ENCODE measurements around the gene CLEC18A.
"Not testable (repeated sequence)": the region's sequence is repeated elsewhere in the genome, so short reads cannot be mapped to it uniquely, and the experiment has no call there.

Gene CLEC18A

DNA sequence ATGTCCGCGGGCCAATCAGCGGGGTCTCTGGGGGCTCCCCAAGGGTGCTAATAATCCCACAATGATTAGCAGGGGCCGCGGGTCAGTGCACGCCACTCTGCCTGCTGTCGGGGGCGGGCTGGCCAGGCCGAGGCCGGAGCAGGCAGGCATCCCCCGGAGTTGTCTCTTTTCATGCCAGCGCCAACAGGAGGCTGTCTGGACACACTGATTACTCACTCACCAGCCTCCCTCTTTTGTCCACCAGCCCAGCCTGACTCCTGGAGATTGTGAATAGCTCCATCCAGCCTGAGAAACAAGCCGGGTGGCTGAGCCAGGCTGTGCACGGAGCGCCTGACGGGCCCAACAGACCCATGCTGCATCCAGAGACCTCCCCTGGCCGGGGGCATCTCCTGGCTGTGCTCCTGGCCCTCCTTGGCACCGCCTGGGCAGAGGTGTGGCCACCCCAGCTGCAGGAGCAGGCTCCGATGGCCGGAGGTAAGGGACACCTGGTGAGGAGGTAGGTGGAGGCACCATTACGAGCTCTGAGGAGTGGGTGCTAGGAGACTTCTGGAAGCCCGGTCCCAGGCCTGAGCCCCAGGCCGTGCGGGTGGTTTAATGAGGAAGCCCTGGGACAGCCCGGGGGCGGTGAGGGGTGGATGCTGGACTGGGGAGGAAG lies at the start of gene CLEC18A:
Gene CLEC18A, plus strand, starts transcription at position 318 of the 655 bp plus-strand sequence. Its CDS starts 33 bp downstream, at position 351.
- ATAC-seq: peak; percentile 14
- not testable (repeated sequence) for H3K36me3 Mint-ChIP-seq

DNA sequence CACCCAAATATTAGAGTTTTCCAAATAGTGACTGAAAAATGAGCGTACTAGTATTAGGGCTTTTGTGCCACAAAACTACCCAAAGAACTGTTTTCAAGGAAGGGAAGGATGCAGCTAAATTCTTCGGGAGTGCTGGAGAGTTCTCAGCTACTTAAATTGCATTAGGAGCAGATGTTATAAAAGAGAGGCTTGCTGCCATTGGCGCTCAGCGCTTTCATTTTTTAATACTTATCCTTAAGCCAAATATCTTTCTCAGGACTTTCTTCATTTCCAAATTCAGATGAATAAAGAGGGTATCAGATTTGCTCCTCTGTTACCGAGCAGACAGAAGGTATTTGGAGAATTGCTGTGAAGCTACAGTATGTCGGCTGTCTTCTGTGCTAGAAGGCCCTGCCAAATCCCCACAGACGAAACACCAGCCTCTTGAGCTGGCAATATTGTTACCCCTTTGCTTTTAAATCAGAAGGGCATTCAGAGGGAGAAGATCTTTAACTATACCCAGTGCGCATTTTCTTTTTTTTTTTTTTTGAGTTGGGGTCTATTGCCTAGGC lies 47.2 kb upstream of the CLEC18A start:
- Mint-ChIP-seq H3K36me3 (peaks cover 20% of the 10 kb centered on the region), H3K4me3 (no peak overlapping the region), H3K27ac (no peak overlapping the region), H3K4me1 (no peaks in the 10 kb centered on the region), H3K9me3 (no peaks in the 10 kb centered on the region)
- no peak for ATAC-seq
- DNase-seq (ENCODE audit: low spot score in 2 of 2): no peak

More for the DNA sequence above, at the start of gene CLEC18A:
- H3K27ac Mint-ChIP-seq; H3K4me3 Mint-ChIP-seq; H3K4me1 Mint-ChIP-seq; H3K9me3 Mint-ChIP-seq; DNase-seq (ENCODE audit: low spot score in 2 of 2): not testable (repeated sequence)

DNA sequence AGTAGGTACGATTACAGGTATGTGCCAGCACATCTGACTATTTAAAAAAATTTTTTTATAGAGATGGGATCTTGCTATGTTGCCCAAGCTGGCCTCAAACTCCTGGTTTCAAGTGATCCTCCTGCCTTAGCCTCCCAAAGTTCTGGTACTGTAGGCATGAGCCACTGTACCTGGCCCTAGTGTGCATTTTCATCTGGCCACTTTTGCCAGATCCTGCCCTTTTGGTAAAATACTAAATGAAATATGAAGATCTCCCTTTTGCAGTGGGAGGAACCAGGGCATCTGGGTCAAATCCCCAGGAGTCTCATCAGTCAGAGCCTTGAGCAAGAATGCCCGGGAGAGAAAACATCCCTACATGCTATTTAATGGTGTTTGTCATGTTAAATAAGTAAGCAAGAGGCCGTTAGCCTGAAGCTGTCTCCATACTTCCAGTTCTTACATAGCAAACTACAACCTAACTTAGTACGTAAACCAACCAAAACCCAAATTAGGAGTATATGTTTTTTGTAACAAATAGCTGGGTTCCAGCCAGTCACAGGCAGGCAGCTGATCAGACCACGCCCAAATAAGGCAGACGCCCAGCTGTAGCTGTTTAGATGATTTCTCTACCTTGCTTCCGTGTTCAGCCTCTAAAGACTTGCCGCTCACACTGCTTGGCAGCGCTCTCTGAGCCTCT lies 46.5 kb upstream of the CLEC18A start:
- H3K4me3 Mint-ChIP-seq: no peak overlapping the region
- H3K36me3 Mint-ChIP-seq: peaks cover 27% of the 10 kb centered on the region
- no peaks in the 10 kb centered on the region for H3K4me1 Mint-ChIP-seq
- no peak overlapping the region for H3K27ac Mint-ChIP-seq
- no peak for DNase-seq (ENCODE audit: low spot score in 2 of 2)
- H3K9me3 Mint-ChIP-seq: no peaks in the 10 kb centered on the region
- ATAC-seq: no peak

DNA sequence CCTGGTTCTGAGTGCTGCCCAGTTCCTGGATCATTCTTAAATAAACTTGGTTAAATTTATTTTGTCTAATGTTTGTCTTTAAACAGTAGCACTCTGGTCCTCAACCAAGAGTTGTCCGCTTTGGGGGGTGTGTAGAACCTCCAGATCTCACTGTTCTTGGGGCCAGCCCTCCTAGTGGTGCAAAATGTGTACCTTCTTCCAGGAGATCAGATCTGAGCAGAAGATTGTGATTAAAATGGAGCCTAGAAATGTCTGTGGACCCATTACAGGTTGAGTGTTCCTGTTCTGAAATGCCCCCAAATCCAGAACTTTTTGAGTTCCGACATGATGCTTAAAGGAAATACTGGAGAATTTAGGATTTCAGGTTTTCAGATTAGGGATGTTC lies 46.0 kb upstream of the CLEC18A start:
- Mint-ChIP-seq H3K36me3 (peaks cover 32% of the 10 kb centered on the region), H3K9me3 (no peaks in the 10 kb centered on the region), H3K4me1 (no peaks in the 10 kb centered on the region), H3K4me3 (no peak overlapping the region), H3K27ac (no peak overlapping the region)
- DNase-seq (ENCODE audit: low spot score in 2 of 2): no peak
- ATAC-seq: no peak

- DNase-seq (ENCODE audit: low spot score in 2 of 2) (no peak), ATAC-seq (no peak)
- peaks cover 38% of the 10 kb centered on the region for H3K36me3 Mint-ChIP-seq
- H3K4me1 Mint-ChIP-seq: no peaks in the 10 kb centered on the region
- H3K4me3 Mint-ChIP-seq: no peak overlapping the region
- no peak overlapping the region for H3K27ac Mint-ChIP-seq
- H3K9me3 Mint-ChIP-seq: no peaks in the 10 kb centered on the region
Observed at GRCh38 chr16:69906838-69907401, 44.2 kb upstream of the CLEC18A start.

DNA sequence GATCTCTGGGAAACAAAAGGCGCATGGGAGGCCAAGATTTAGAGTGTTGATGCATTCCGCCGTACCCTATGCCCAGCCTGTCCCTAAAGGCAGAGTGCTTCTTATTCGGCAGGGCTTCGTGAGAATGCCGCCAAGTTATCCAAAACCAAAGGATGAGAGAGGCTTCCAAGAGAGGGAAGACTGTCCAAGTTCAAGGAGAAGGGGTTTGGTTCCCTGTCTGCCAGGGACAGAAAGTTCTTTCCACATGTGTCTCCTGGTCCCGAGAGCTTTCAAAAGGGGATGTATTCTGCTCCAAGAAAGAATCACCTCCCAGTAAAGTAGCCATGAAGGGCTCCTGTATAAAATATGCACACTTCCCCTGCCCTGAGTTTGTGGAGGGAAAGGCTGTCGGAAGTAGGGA lies 42.1 kb upstream of the CLEC18A start:
- Mint-ChIP-seq H3K27ac (no peak overlapping the region), H3K9me3 (no peaks in the 10 kb centered on the region), H3K36me3 (peaks cover 41% of the 10 kb centered on the region), H3K4me1 (no peaks in the 10 kb centered on the region), H3K4me3 (no peak overlapping the region)
- DNase-seq (ENCODE audit: low spot score in 2 of 2) (no peak), ATAC-seq (no peak)

DNA sequence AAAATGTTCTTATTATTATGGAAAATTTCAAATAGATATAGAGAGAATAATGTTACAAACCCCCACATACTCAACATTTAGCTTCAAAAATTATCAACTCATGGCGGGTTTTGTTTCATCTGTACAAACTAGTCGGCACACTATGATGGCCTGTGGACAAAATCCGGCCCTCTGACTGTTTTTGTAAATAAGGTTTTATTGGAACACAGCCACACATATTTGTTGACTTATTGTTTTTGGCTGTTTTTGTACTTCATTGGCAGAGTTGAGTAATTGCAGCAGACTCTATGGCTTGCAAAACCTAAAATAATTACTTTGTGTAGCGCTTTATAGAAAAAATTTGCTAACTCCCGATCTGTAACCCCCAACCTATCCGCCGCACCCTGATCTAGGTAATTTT lies 41.4 kb upstream of the CLEC18A start:
- H3K36me3 Mint-ChIP-seq: peaks cover 46% of the 10 kb centered on the region
- DNase-seq (ENCODE audit: low spot score in 2 of 2) (no peak), ATAC-seq (no peak)
- no peak overlapping the region for H3K4me3 Mint-ChIP-seq
- H3K27ac Mint-ChIP-seq: no peak overlapping the region
- no peaks in the 10 kb centered on the region for H3K9me3 Mint-ChIP-seq
- no peaks in the 10 kb centered on the region for H3K4me1 Mint-ChIP-seq

DNA sequence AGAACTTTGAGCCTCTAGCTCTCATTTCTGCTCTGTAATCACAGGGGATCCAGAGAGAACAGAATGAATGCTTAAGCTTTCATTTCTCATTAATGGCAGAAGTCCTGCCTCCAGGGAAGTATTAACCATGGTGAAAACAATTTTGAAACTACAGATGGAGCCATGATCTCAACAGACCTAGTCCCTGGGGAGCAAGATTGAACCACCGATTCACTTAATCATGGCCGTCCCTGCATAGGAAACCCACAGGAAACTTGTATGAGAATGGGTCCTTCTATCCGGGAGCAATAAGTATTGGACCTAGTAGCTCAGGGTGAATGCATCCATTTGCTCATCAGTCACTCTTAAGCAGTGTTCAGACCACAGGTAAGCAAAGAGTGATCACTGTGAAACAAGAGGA lies 40.2 kb upstream of the CLEC18A start:
- H3K27ac Mint-ChIP-seq: peak overlapping the region; percentile 20
- ATAC-seq: no peak
- no peak for DNase-seq (ENCODE audit: low spot score in 2 of 2)
- H3K36me3 Mint-ChIP-seq: peaks cover 51% of the 10 kb centered on the region
- no peaks in the 10 kb centered on the region for H3K9me3 Mint-ChIP-seq
- no peaks in the 10 kb centered on the region for H3K4me1 Mint-ChIP-seq
- H3K4me3 Mint-ChIP-seq: no peak overlapping the region

- DNase-seq (ENCODE audit: low spot score in 2 of 2): no peak
- H3K27ac Mint-ChIP-seq: peak overlapping the region; percentile 53
- ATAC-seq: no peak
- no peaks in the 10 kb centered on the region for H3K4me1 Mint-ChIP-seq
- no peak overlapping the region for H3K4me3 Mint-ChIP-seq
- H3K9me3 Mint-ChIP-seq: no peaks in the 10 kb centered on the region
- peaks cover 49% of the 10 kb centered on the region for H3K36me3 Mint-ChIP-seq
Observed at GRCh38 chr16:69916462-69916861, 34.7 kb upstream of the CLEC18A start.

GRCh38 chr16:69917311-69917710 lies 33.8 kb upstream of the CLEC18A start:
- no peak overlapping the region for H3K4me3 Mint-ChIP-seq
- H3K4me1 Mint-ChIP-seq: peaks cover 3% of the 10 kb centered on the region
- peaks cover 46% of the 10 kb centered on the region for H3K36me3 Mint-ChIP-seq
- DNase-seq (ENCODE audit: low spot score in 2 of 2): no peak
- H3K9me3 Mint-ChIP-seq: no peaks in the 10 kb centered on the region
- no peak overlapping the region for H3K27ac Mint-ChIP-seq
- ATAC-seq: no peak

- Mint-ChIP-seq H3K9me3 (no peaks in the 10 kb centered on the region), H3K36me3 (peaks cover 42% of the 10 kb centered on the region), H3K4me1 (peaks cover 4% of the 10 kb centered on the region), H3K27ac (no peak overlapping the region), H3K4me3 (no peak overlapping the region)
- ATAC-seq: no peak
- no peak for DNase-seq (ENCODE audit: low spot score in 2 of 2)
Observed at GRCh38 chr16:69917739-69918138, 33.4 kb upstream of the CLEC18A start.

DNA sequence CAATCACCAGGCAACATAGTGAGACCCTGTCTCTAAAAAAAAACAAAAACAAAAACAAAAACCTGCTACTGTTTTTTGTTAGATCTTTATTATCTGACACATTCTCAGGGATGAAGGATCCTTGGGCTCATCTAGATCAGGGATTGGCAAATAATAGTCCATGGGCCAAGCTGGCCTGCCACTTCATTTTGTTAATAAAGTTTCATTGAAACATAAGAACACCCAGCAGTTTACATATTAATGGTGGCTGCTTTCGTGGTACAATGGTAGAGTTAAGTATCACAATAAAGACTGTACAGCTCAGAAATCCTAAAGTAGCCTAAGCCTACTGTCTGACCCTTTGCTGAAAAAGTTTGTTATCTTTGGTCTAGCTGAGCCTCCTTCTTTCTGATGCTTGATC lies 32.9 kb upstream of the CLEC18A start:
- Mint-ChIP-seq H3K4me1 (peaks cover 4% of the 10 kb centered on the region), H3K9me3 (no peaks in the 10 kb centered on the region), H3K36me3 (peaks cover 42% of the 10 kb centered on the region), H3K4me3 (no peak overlapping the region), H3K27ac (no peak overlapping the region)
- DNase-seq (ENCODE audit: low spot score in 2 of 2) (no peak), ATAC-seq (no peak)

- Mint-ChIP-seq H3K36me3 (peaks cover 33% of the 10 kb centered on the region), H3K4me3 (no peak overlapping the region), H3K4me1 (peaks cover 4% of the 10 kb centered on the region), H3K9me3 (no peaks in the 10 kb centered on the region), H3K27ac (peak overlapping the region; percentile 18)
- no peak for ATAC-seq
- DNase-seq (ENCODE audit: low spot score in 2 of 2): no peak
Observed at GRCh38 chr16:69921127-69921526, 30.0 kb upstream of the CLEC18A start.

- Mint-ChIP-seq H3K9me3 (no peaks in the 10 kb centered on the region), H3K4me1 (peaks cover 4% of the 10 kb centered on the region), H3K27ac (no peak overlapping the region), H3K36me3 (peaks cover 35% of the 10 kb centered on the region), H3K4me3 (no peak overlapping the region)
- DNase-seq (ENCODE audit: low spot score in 2 of 2): no peak
- no peak for ATAC-seq
Observed at GRCh38 chr16:69922200-69922599, 28.9 kb upstream of the CLEC18A start.

DNA sequence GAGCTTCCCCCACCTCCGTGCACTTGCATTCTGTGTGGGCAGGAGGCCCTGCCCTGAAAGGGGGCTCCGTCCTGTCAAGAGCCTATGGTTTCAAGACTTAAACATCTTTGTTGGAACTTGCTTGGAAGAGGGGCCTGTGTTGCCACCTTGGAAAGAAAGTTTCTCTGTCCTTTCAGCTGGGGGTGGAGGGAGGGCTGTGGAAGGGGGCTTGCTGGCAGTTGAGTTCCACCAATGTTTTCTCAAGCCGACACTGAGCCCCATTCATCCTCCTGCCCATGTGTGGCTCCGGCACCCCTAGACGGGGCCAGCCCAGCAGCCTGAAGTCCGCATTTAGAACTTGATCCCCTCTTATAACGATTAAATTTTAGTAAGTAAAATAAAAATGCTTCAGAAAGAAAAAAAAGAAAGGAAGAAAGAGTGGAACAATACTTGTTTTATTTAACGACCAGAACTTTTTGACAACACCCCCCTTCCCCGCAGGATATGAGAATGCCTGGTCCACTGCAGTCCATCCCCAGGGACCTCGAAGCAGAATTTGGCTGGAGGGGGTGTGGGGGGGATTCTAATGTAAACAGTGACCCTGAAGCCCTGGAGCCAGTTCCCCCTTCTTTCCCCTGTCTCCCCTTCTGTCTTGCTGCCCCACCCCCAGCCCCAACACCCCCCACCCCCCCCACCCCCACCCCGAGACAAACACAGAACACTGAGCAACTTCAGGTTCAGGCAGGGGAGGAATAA lies 26.9 kb upstream of the CLEC18A start:
- H3K36me3 Mint-ChIP-seq: peaks cover 21% of the 10 kb centered on the region
- DNase-seq (ENCODE audit: low spot score in 2 of 2) (no peak), ATAC-seq (no peak)
- no peaks in the 10 kb centered on the region for H3K9me3 Mint-ChIP-seq
- no peak overlapping the region for H3K27ac Mint-ChIP-seq
- H3K4me1 Mint-ChIP-seq: peaks cover 4% of the 10 kb centered on the region
- no peak overlapping the region for H3K4me3 Mint-ChIP-seq

Measured in stimulated activated effector memory CD8-positive, alpha-beta T cell treated with anti-CD3 and anti-CD28 coated beads, Interleukin-12 subunit alpha, Interleukin-12 subunit beta, amount 100 ng/mL, for 72 hours (primary cell).